Measurements from ENCODE around the gene PTPN4. TPM values are rescaled to one million over a fixed set of nuclear protein-coding genes. Genes with fewer than 3 reads are reported as not detected.
"Not testable (repeated sequence)": the region's sequence is repeated elsewhere in the genome, so short reads cannot be mapped to it uniquely, and the experiment has no call there.

The PTPN4 gene
- polyA plus RNA-seq, 4 donors = 20.9 to 25.2 (median 23.1) TPM

DNA sequence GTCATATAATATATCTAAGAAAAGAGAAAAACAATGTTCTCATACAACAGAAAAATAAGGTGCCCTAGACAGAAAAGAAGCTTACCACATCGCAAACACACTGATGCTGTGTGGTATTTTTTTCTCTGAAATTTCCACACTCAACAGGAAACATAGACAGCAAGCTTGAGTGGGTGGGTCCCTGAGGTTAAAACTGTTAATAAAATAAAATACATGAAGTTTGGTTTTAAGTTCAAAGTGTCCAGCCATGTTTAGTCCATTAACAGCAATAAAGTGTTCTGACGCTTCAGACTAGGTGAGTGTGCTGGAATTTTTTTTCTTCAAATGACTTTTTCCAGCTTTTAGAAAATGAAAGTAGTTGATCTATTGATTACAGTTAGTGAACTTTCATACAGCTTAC lies 169.8 kb downstream of the PTPN4 start:
- DNase-seq (ENCODE audit: low read depth in 4 of 4, low spot score in 2 of 4) = no peak

DNA sequence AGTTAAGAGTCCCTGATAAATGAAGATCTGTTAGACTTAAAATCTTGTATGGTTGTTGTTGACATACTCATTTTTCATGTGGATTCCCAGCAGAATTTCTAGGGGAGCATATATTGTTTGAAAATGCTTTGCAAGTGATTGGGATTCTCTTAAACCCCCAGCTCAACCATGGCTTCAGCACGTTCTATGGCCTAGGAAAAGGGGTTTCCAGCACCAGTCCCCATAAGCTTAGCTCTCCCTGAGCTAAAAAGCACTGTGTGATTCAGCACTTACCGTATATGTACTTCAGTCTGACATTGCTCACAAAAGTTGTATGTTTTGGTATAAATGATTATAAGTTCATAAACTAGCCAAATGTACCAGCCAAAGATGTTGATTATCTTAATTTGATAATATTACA lies 173.1 kb downstream of the PTPN4 start:
- no peak for DNase-seq (ENCODE audit: low read depth in 4 of 4, low spot score in 2 of 4)

DNA sequence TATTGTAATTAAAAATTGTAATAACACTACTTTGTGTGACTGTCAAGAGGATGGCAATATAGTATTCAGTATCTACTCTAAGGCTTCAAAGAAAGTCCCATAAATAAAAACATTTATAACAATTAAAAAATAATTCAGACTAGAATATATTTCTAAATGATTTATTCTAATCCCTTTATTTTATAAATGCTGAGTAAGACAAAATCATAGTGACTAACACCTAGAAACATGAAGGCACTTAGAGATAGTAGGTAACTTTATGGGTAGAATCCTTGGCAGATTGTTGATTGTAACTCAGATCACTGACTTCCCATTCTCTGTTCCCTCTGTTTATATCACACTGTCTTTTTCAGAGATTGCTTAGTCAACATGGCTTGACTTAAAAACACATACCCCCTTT lies 174.6 kb downstream of the PTPN4 start:
- DNase-seq (ENCODE audit: low read depth in 4 of 4, low spot score in 2 of 4) = no peak

DNA sequence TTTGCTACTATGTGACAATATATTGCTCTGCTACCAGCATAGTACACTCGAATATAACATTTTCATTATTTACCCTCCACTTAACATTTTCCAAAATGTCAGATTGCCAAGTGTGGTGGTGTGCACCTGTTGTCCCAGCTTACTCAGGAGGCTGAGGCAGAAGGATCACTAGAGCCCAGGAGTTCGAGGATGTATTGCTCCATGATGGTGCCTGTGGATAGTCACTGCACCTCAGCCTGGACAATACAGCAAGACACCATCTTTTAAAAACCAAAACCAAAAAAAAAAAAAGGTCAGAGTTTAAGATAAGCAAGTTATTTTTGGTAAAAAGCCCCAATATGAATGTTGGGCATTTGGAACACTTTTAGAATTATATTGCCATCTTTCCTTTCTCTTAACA lies 178.0 kb downstream of the PTPN4 start:
- no peak for DNase-seq (ENCODE audit: low read depth in 4 of 4, low spot score in 2 of 4)

DNA sequence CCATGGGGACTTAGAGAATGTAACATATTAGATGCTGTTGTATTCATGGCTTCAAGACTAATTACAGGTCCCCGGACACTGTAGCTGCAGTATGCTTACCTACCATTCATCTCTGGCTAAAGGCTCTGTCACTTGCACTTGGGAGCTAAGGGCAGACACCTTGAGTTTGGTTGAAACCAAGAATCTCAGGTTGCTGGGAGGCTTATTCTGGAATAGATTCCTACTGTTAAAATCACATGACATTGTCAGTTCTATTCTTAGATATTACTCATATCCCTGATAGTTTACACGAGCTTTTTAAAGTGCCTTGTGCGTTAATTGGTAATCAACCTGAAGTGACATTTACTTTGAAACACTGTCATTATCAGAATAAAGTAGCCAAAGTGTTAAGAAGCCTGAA lies 180.2 kb downstream of the PTPN4 start:
- DNase-seq (ENCODE audit: low read depth in 4 of 4, low spot score in 2 of 4) = no peak

DNA sequence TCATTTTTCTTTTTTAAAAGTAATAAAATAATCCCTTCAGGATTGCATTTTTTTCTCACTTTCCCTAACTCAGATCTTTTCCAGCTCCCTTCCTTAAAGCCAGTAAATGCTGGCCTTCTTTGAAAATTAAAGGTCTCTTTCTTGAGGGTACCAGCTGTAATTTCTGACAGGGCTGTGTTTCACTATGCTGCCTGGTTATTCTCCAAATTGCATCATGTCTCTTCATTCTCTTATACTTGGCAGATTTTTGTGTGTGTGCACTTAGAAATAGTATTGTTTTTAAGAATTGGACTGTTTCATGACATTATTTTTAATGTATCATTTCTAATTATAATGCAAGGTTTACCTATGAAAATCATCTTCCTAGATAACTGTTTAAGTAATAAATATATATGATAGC lies 181.1 kb downstream of the PTPN4 start:
- DNase-seq (ENCODE audit: low read depth in 4 of 4, low spot score in 2 of 4) = no peak

DNA sequence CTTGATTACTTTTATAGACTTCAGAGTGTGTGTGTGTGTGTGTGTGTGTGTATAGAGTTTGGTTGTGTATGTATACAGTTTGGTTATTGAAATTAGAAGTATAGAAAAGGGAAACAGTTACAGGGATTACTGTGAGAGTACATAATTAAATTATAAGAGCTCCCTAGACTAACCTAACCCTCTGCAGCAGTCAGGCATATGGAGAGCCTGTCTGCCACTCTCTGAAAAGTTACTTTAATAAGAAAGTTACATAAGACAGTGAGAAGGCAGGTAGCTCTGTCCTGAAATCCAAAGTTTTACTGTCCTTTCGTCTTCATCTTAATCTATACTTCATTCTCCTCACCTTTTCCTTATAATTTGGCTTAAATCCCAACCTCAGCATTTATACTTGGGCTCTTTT lies 181.7 kb downstream of the PTPN4 start:
- no peak for DNase-seq (ENCODE audit: low read depth in 4 of 4, low spot score in 2 of 4)

DNA sequence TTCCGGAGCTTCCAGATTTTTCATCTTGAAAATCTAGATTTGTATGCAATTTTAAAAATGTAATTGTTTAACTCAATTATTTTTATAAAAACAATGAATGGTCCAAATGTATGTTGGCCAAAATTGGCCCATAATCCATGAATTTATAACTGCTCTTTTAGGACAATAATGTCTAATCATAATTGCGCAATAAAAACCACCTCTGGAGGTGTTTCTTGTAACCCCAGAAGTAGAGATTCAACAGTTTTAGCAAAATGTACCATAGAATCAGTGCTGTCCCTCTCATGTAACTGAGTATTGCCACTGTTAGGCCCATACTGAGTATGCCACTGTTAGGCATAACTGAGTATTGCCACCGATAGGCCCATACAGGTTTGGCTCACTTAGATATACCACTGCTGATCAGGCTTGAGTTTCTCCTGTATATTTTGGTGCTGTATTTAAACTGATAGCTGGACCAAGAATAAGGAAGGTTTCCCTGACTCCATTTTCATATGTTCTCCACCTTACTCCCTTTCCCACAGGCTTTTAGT lies 182.3 kb downstream of the PTPN4 start:
- no peak for DNase-seq (ENCODE audit: low read depth in 4 of 4, low spot score in 2 of 4)

DNA sequence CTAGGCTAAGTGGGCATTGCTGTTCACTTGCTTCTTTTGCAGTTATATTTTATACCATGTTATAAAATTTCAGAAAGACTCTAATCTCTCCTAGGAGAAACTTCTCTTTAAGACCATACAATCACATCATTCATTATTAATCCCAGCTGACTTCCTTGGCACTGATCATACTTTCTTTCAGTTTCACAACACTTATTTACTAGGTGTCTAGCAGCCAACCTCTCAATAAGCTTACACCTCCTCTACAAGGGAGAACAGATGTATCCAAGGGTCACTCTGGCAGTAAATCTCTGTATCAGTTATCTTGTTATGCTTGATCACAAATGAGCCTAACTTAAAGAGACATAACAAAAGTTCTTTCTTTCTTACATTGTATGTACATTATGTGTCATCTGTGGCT lies 183.3 kb downstream of the PTPN4 start:
- no peak for DNase-seq (ENCODE audit: low read depth in 4 of 4, low spot score in 2 of 4)

DNA sequence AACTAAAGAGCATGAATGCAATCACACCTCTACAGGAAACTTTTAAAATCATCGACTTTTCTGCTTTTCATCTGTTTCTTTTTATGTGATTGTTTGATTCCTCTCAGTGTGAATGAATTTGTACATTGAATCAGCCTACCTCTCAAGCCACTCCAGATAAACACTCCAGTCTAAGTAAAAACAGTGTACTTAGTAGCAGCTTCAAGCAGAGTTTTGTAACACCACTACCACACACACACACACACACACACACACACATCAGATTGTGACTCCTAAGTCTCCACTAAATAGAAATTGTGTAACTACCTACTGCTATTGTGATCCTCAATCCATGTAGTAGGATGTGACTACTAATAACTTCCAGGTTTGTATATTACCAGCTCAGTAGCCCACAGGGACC lies 187.8 kb downstream of the PTPN4 start:
- DNase-seq (ENCODE audit: low read depth in 4 of 4, low spot score in 2 of 4) = no peak

DNA sequence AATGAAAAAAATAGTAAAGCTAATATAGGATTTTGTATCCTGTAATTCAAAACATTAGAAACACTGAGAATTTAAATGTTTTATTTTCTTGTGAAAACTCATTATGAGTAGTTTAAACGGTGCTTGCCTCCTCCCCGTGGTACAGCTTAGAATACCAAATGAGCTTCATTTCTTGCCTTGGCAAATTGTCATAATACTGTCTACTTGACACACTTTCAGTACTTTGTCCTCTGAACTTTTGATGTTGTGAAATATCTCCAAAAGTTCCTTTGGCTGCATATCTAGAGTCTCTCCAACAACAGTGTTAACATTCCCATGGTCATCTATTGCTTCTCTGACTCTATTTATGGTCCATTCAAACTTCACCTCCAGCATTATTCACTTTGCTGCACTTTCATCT lies 191.2 kb downstream of the PTPN4 start:
- DNase-seq (ENCODE audit: low read depth in 4 of 4, low spot score in 2 of 4) = no peak

DNA sequence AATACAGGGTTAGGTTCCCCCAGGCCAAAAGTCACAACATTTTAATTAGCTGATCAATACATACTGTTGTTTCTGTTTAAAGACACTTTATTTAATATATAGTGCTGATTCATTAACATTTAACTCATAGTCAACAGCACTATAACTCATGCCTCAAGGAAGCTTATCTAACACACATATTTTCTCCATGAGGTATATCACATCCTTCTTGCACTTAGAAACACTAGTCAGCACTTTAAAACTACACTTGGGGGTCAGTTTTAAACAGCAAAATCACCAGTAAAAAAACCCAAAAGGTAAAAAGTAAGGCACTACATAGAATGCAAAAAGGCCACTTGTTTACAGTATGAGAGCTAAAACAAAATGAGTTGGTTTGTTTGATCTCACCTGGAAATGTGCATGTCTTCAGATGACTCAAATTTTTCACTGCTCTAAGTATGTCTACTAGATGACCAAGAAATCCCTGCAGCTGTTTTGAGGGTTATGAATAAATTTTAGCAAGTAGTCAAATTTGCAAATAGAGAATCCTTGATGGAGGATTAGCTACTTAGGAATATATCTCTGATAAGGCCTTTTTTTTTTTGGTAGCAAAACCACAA lies 199.0 kb downstream of the PTPN4 start:
- no peak for DNase-seq (ENCODE audit: low read depth in 4 of 4, low spot score in 2 of 4)

DNA sequence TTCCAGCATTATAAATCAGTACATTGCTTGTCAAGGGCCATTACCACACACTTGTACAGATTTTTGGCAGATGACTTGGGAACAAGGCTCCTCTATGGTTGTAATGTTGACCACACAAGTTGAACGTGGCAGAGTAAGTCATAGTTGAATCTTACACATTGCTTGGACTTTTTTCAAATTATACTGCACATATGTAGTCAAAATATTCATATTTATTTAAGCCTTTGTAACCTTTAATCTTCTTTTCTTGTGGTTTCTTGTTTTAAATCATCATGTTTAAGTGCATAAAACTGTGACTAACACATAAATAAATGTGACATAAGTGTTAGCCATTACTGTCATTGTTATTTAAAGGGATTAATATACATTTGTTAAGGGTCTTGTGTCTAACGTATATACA lies 201.1 kb downstream of the PTPN4 start:
- DNase-seq (ENCODE audit: low read depth in 4 of 4, low spot score in 2 of 4) = peak in 2 of 4 donors; percentile 4 to 12

DNA sequence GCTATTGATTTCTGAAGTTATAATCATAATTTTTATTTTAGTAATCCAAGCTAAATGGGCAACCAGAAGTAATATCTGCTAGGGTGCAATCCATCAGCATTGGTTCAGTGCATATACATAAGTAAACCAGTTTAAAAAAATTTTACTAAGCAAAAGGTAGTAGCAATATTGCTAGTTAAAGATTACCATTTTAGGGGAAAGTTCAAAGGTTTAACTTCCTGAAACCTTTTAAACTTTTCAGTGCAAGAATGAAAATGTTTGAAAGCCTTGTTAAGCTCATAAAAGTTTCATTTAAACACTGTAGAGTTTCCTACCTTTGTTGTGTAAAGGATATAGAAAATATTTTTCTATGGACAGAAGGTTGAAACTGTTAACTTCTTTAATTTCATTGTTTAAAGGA lies 222.2 kb downstream of the PTPN4 start:
- no peak for DNase-seq (ENCODE audit: low read depth in 4 of 4, low spot score in 2 of 4)

DNA sequence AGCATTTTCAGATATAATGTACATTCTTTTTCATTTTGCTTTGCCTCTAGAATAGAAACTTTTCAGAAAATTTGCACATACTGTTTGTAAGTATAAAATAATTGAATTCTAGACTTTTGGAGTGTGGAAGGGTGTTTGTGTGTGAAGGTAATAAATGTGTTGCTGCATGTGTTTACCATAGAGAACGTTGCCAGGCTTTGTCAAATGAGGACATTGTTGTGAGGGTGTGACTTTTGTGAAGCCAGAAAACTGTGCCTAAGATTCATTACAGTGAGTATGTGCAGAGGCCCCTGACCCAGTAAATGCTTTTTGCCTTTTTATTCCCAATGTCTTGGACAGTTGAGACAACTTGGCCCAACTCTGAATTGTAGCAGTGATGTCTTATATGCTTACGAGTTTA lies 222.8 kb downstream of the PTPN4 start:
- DNase-seq (ENCODE audit: low read depth in 4 of 4, low spot score in 2 of 4) = no peak

DNA sequence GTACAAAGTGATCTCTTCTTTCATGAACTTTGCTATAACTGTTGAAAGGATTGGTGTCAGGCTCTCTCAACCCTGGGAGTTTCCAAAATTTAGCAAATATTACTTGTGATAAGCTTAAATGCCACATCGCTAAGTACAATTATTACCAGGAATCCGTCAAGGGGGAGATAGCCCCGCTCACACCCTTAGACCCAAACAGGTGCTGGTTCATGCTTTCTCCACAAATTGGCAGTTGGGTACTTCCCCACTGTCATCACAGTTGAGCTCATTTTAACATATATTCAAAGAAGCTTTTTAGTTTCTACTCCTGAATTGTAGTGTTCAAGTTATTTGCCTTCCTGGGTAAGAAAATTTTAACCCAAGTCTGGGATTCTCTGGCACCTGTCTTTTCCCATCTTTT lies 223.4 kb downstream of the PTPN4 start:
- DNase-seq (ENCODE audit: low read depth in 4 of 4, low spot score in 2 of 4) = no peak

DNA sequence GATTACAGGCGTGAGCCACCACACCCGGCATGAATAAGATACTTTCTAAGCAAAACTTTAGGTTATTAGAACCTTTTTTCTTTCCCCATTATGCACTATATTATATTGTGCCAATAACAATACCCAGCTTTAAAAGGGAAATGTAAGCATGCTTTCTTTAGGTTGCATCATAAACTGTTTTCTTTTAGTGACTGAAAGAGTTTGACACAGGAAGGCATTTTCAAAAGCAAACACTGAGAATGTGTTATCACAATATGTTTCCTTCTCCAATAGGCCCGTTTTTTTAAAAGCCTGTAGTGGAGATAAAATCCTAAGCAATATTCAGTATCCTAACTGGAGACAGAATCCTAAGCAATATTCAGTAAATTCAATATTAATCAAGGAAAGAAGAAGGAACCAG lies 236.4 kb downstream of the PTPN4 start:
- no peak for DNase-seq (ENCODE audit: low read depth in 4 of 4, low spot score in 2 of 4)

DNA sequence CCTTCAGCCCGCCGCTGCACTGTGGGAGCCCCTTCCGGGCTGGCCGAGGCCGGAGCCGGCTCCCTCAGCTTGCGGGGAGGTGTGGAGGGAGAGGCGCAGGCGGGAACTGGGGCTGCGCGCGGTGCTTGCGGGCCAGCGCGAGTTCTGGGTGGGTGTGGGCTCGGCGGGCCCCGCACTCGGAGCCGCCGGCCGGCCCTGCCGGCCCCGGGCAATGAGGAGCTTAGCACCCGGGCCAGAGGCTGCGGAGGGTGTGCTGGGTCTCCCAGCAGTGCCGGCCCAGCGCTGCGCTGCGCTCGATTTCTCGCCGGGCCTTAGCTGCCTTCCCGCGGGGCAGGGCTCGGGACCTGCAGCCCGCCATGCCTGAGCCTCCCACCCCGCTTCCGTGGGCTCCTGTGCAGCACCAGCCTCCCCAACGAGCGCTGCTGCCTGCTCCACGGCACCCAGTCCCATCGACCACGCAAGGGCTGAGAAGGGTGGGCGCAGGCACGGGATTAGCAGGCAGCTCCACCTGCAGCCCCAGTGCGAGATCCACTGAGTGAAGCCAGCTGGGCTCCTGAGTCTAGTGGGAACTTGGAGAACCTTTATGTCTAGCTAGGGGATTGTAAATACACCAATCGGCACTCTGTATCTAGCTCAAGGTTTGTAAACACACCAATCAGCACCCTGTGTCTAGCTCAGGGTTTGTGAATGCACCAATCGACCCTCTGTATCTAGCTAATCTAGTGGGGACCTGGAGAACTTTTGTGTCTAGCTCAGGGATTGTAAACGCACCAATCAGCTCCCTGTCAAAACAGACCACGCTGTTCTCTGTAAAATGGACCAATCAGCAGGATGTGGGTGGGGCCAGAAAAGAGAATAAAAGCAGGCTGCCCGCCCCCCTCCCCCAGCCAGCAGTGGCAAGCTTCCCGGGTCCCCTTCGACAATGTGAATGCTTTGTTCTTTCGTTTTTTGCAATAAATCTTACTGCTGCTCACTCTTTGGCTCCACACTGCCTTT lies 237.5 kb downstream of the PTPN4 start:
- not testable (repeated sequence) for DNase-seq (ENCODE audit: low read depth in 4 of 4, low spot score in 2 of 4)

DNA sequence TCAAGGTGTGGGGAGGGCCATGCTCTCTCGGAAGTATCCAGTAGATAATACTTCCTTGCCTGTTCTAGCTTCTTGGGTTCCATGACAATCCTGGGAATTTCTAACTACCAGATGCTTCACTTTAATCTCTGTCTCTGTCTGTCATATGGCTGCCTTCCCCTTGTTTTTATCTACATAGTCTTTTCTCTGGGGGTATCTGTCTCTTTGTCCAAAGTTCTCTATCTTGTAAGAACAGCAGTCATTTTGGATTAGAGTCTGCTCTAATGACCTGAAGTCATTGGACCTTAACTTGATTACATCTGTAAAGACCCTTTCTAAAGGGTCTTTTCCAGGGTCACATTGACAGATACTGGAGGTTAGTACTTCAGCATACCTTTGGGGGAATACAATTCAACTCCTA lies 241.7 kb downstream of the PTPN4 start:
- no peak for DNase-seq (ENCODE audit: low read depth in 4 of 4, low spot score in 2 of 4)

DNA sequence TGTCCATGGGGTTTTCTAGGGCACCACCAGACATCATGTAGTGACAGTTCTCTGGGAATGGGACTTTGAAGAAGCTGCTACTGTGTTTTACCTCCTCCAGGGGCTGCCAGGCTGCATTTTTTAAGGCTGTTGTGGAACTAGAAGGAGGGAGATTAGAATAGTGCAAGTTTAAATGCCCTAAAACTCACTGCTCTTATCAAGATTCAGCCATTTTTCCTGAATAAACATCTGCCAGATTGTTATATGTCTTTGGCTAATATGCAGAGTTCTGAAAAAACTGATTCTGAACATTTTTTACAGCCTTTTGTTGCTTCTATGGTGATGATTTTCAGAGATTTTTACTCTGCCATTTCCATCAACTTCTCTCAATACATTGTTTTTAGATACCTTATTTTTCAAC lies 244.5 kb downstream of the PTPN4 start:
- DNase-seq (ENCODE audit: low read depth in 4 of 4, low spot score in 2 of 4) = no peak

DNA sequence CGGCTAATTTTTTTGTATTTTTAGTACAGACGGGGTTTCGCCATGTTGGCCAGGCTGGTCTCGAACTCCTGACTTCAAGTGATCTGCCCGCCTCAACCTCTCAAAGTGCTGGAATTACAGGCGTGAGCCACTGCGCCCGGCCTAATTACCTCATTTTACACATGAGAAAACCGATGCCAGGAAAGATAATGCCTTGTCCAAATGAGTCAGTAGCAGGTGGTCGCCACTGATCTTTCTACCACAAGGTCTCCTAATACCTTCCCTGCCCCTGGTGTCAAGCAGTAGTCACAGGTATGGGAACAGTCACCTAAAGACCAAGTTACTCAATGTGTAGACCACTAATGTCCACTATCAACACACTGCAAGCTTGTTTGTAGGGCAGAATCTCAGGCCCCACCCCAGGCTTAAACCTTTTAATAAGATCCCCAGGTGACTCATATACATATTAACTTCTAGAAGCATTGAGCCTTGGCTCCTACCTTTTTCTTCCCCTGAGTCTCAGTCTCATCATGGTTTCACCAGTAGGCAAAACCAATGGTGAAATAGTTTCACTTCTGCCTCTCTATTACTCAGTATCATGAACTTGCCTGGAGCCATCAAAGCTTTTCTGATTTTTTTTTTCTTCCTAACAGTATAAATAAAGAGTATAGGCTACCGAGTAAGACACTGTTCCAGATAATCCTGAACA lies 246.3 kb downstream of the PTPN4 start:
- DNase-seq (ENCODE audit: low read depth in 4 of 4, low spot score in 2 of 4) = no peak

Data from left renal cortex interstitium (tissue), 4 donors.